ENCODE data around the gene ZFAND3.

GRCh38 chr6:37876843-37877242 is 57.3 kb downstream of the ZFAND3 start:
- TF ChIP-seq GATA2 (IDR thresholded peaks at IDR 0.05; ENCODE audit: low read depth, low read length), result no peak
- TF ChIP-seq GATA3 (IDR thresholded peaks at IDR 0.05; ENCODE audit: low read depth, low read length), result no peak
